Measurements from ENCODE around the gene MYL9.

The MYL9 gene

GRCh38 chr20:36593347-36593929, 52.1 kb downstream of the MYL9 start:
- Histone ChIP-seq H3K27me3 (ENCODE audit: control insufficient read depth, insufficient read depth, low read length) (no peaks in the 10 kb centered on the region), H3K27ac (ENCODE audit: low read length) (no peak overlapping the region), H3K4me1 (ENCODE audit: control insufficient read depth, low read depth, low read length) (peaks cover 21% of the 10 kb centered on the region), H3K36me3 (ENCODE audit: control insufficient read depth, low read depth, low read length) (peaks cover 11% of the 10 kb centered on the region), H3K4me3 (ENCODE audit: low read length) (no peak overlapping the region), H3K9me3 (ENCODE audit: control insufficient read depth, low read depth, low read length) (no peaks in the 10 kb centered on the region), H3K9ac (ENCODE audit: low read length) (no peak overlapping the region)

DNA sequence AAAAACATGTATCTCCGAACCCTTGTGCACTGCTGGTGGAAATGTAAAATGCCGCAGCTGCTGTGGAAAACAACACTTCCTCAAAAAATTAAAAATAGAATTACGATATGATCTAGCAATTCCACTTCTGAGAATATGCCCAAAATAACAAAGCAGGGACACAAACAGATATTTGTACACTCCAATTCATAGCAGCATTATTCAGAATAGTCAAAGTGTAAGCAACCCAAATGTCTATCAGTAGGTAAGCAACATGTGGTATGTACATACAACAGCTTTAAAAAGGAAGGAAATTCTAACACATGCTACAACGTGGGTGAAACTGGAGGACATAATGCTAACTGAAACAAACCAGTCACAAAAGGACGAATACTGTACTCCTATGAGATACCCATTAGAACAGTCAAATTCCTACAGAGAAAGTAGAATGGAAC, 58.6 kb downstream of the MYL9 start:
- peaks cover 19% of the 10 kb centered on the region for H3K4me1 ChIP-seq (ENCODE audit: control insufficient read depth, low read depth, low read length)
- H3K9ac ChIP-seq (ENCODE audit: low read length): no peak overlapping the region
- no peaks in the 10 kb centered on the region for H3K36me3 ChIP-seq (ENCODE audit: control insufficient read depth, low read depth, low read length)
- no peak overlapping the region for H3K27ac ChIP-seq (ENCODE audit: low read length)
- no peaks in the 10 kb centered on the region for H3K27me3 ChIP-seq (ENCODE audit: control insufficient read depth, insufficient read depth, low read length)
- no peaks in the 10 kb centered on the region for H3K9me3 ChIP-seq (ENCODE audit: control insufficient read depth, low read depth, low read length)
- no peak overlapping the region for H3K4me3 ChIP-seq (ENCODE audit: low read length)
